HepG2 (cell line): ENCODE results near the gene WNT16. TPM values are rescaled to one million over a fixed set of nuclear protein-coding genes. Genes with fewer than 3 reads are reported as not detected.

Experiments
- FOSL1 ChIP-seq: sonication (generic); formaldehyde crosslinking; IDR thresholded peaks from 2 replicates; pipeline ENCODE4 v1.9.0; 2021; ENCODE audit warnings: missing genetic modification reagents, borderline replicate concordance
- MED1 ChIP-seq: sonication (generic); formaldehyde crosslinking; IDR thresholded peaks from 2 replicates; pipeline ENCODE4 v1.4.0; 2020; ENCODE audit warnings: missing genetic modification reagents
- TP53 ChIP-seq: sonication (generic); formaldehyde crosslinking; conservative IDR thresholded peaks from 2 replicates; pipeline ENCODE4 v1.4.0; 2020; ENCODE audit warnings: missing genetic modification reagents
- ZNF225 ChIP-seq: sonication (generic); formaldehyde crosslinking; IDR thresholded peaks from 2 replicates; pipeline ENCODE4 v1.4.0; 2020; ENCODE audit warnings: mild to moderate bottlenecking, missing genetic modification reagents
- polyA plus RNA-seq, 8 experiments: library from polyadenylated mRNA; depleted of rRNA in 3 of 8; stranded (reverse) in 7 of 8; unstranded in 1 of 8; fragments of >200 nt; fragmentation: Illumina TruSeq in 4 of 8; extraction: Trizol in 4 of 8; gene quantifications; 2 replicates each; pipeline versions ENCODE4 v1.2.1 to v1.2.3, GENCODE V29; 2011 to 2016; ENCODE audit warnings: low read depth in 4 of 8, missing spikeins in 1 of 8, mixed read lengths in 1 of 8; ENCODE audit not compliant: insufficient read depth in 1 of 8
- total RNA-seq, 5 experiments: library from RNA; depleted of rRNA; stranded (reverse); fragments of >200 nt; fragmentation: Illumina TruSeq; extraction: Trizol; gene quantifications; 2 replicates each; pipeline ENCODE4 v1.2.3, GENCODE V29; 2016; ENCODE audit warnings: low read depth in 1 of 5
- TF ChIP-seq, protein P1 (sequence below): sonication (generic); formaldehyde crosslinking; IDR thresholded peaks from 2 replicates; pipeline ENCODE4 v1.5.0; 2020; ENCODE audit warnings: mild to moderate bottlenecking, missing genetic modification reagents, borderline replicate concordance
- TF ChIP-seq, protein P2 (sequence below): sonication (generic); formaldehyde crosslinking; IDR thresholded peaks from 2 replicates; pipeline ENCODE4 v1.5.1; 2020; ENCODE audit warnings: missing genetic modification reagents, mild to moderate bottlenecking, borderline replicate concordance

WNT16 gene
- total and polyA plus RNA-seq, 2 of the 13 experiments (the other 11 are each of a cell fraction or from before 2014, with no cell fraction given) = not detected

DNA sequence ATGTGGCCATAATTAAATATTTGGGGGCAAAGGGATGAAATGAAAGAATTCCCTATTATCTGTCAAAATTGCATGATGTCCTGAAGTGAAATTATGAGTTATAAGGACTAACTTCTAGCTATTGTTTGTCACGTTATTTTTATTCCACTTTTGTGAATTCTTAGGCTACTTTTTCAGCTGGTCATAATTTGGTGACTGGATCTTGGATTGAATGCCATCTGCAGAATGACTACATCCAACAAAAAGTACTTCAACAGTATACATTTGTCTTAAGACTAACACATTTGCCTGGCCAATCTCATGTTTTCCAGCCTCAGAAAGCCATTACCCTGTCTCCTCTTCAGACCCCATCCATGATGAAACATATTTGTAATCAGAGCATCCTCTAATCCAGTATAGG lies 48.1 kb upstream of the WNT16 start (continued):
- TF ChIP-seq, protein P1, sequence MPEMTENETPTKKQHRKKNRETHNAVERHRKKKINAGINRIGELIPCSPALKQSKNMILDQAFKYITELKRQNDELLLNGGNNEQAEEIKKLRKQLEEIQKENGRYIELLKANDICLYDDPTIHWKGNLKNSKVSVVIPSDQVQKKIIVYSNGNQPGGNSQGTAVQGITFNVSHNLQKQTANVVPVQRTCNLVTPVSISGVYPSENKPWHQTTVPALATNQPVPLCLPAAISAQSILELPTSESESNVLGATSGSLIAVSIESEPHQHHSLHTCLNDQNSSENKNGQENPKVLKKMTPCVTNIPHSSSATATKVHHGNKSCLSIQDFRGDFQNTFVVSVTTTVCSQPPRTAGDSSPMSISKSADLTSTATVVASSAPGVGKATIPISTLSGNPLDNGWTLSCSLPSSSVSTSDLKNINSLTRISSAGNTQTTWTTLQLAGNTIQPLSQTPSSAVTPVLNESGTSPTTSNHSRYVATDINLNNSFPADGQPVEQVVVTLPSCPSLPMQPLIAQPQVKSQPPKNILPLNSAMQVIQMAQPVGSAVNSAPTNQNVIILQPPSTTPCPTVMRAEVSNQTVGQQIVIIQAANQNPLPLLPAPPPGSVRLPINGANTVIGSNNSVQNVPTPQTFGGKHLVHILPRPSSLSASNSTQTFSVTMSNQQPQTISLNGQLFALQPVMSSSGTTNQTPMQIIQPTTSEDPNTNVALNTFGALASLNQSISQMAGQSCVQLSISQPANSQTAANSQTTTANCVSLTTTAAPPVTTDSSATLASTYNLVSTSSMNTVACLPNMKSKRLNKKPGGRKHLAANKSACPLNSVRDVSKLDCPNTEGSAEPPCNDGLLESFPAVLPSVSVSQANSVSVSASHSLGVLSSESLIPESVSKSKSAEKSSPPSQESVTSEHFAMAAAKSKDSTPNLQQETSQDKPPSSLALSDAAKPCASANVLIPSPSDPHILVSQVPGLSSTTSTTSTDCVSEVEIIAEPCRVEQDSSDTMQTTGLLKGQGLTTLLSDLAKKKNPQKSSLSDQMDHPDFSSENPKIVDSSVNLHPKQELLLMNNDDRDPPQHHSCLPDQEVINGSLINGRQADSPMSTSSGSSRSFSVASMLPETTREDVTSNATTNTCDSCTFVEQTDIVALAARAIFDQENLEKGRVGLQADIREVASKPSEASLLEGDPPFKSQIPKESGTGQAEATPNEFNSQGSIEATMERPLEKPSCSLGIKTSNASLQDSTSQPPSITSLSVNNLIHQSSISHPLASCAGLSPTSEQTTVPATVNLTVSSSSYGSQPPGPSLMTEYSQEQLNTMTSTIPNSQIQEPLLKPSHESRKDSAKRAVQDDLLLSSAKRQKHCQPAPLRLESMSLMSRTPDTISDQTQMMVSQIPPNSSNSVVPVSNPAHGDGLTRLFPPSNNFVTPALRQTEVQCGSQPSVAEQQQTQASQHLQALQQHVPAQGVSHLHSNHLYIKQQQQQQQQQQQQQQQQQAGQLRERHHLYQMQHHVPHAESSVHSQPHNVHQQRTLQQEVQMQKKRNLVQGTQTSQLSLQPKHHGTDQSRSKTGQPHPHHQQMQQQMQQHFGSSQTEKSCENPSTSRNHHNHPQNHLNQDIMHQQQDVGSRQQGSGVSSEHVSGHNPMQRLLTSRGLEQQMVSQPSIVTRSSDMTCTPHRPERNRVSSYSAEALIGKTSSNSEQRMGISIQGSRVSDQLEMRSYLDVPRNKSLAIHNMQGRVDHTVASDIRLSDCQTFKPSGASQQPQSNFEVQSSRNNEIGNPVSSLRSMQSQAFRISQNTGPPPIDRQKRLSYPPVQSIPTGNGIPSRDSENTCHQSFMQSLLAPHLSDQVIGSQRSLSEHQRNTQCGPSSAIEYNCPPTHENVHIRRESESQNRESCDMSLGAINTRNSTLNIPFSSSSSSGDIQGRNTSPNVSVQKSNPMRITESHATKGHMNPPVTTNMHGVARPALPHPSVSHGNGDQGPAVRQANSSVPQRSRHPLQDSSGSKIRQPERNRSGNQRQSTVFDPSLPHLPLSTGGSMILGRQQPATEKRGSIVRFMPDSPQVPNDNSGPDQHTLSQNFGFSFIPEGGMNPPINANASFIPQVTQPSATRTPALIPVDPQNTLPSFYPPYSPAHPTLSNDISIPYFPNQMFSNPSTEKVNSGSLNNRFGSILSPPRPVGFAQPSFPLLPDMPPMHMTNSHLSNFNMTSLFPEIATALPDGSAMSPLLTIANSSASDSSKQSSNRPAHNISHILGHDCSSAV = no peak
- TF ChIP-seq FOSL1 (CRISPR knock-in tag) = no peak
- TF ChIP-seq ZNF225 (CRISPR knock-in tag) = no peak
- TF ChIP-seq, protein P2, sequence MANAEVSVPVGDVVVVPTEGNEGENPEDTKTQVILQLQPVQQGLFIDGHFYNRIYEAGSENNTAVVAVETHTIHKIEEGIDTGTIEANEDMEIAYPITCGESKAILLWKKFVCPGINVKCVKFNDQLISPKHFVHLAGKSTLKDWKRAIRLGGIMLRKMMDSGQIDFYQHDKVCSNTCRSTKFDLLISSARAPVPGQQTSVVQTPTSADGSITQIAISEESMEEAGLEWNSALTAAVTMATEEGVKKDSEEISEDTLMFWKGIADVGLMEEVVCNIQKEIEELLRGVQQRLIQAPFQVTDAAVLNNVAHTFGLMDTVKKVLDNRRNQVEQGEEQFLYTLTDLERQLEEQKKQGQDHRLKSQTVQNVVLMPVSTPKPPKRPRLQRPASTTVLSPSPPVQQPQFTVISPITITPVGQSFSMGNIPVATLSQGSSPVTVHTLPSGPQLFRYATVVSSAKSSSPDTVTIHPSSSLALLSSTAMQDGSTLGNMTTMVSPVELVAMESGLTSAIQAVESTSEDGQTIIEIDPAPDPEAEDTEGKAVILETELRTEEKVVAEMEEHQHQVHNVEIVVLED (CRISPR knock-in tag) = no peak
- no peak for TF ChIP-seq TP53 (CRISPR knock-in tag)
- no peak for TF ChIP-seq MED1 (CRISPR knock-in tag)
